HG02884 (cell line): ENCODE data around the gene FGF12.
A peak's percentile ranks its signal among the peaks of the same experiment; 100 is the strongest.

ENCODE experiments used
- ATAC-seq: cut with Tn5 transposase; IDR thresholded peaks from one replicate; pipeline ENCODE4 v1.9.1; 2021; ENCODE audit warnings: mild to moderate bottlenecking, moderate library complexity; ENCODE audit not compliant: unreplicated experiment

The FGF12 gene

DNA sequence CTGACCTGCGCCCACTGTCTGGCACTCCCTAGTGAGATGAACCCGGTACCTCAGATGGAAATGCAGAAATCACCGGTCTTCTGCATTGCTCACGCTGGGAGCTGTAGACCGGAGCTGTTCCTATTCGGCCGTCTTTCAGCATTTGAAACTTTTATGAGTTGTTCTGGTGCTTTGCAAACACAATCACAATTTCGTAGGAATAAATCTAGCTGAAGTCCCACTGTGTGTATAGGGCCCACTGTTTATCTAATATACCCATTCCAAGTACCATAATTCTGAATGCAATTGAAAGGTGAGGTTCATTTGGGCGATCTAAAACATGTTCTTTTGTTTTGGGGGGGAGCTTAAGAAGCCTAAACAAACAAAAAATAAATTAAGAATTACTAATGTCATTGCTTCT is 572.1 kb downstream of the FGF12 start:
- ATAC-seq: no peak

DNA sequence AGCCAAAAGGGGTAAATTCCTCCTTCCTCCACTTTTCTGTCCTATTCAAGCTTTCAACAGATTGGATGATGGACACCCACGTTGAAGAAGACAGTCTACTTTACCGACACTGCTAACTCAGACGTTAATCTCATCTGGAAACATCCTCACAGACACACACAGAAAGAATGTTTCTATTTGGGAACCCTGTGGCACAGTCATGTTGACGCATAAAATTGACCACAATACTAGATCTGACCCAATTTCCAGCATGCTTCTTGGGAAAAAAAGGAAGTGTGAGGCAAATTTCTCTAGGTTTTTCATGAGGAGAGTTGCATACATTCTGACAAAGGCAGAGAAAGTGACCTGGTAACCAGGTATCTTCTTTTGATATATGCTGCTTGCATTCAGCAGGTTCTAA is 594.1 kb downstream of the FGF12 start:
- ATAC-seq: no peak

DNA sequence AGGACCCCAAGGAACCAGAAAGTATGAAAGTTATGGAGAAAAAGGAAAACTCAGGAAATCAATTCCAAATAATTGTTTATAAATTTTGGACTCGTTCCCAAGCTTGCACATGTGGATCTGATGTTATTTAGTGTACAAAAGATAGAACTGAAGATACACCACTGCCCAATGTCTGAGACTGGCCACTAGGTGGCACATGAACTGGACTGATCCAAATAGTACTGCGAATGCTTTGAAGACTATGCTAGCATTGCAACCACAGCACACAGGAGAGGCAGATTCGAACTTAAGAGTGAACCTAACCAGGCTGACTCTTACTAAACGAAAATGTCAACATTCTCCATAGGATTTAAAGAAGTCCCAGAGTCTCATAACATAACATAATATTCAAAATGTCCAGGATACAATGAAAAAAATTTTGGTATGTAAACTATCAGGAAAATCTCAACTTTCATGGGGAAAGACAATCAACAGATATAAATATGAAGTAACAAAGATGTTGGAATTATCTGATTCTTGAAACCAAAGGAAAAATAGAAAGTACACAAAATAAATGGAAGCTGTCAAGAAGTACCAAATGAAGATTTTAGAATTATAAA is 596.7 kb downstream of the FGF12 start:
- peak; percentile 91 for ATAC-seq

DNA sequence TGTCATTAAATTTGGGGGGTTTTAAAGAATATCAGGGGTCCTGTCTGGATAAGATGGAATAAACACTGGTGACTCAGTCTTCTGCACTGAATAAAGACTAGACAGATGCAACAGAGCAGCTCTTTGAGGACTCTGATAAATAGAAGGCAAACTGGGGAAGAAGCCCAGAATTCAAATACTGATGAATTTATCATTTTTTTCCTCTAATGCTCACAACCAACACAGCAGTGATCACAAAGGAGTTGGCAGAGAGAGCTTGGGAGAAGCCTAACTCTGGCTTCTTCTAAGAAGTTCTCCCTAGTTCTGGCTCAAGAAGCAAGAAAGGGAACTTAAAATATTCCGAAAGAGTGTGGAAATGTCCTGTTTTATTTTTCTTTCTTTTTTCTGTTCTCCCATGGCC is 597.8 kb downstream of the FGF12 start:
- no peak for ATAC-seq

DNA sequence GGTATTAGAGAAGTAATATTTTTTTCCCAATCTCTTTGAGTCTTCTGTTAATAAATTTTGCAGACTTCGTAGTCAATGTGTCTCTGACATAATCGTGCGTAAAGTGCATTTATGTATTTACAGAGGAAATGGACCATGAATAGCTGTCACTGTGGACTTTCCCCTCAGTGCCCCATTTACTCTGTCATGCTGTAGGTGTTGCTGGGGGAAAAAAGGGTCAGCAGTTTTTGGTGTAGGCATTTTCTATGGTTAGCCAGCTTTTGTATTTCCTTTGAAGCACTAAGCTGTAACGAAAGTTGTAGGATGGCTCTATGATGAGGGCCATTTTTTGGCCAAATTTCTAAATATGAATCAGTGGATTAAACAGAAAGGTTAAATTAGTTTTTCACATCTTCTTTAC is 598.4 kb downstream of the FGF12 start:
- peak; percentile 38 for ATAC-seq

DNA sequence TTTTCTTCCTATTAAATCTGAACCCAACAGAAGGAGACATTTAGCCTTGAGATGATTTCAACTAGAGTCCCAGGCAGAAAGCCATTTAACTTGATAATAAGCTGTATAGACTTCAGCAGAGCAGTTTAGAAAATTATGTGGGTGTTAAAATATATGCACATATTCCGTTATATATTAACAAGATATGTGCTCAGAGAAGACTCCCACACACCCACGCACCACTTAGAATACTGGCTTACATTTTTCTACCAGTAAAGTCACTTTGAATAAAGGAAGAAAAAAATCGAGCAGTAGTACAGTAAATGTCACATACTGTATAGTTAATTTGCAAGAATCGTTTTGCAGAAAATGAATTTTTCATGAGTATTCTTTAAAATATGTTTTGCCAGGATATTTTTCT is 599.3 kb downstream of the FGF12 start:
- no peak for ATAC-seq

DNA sequence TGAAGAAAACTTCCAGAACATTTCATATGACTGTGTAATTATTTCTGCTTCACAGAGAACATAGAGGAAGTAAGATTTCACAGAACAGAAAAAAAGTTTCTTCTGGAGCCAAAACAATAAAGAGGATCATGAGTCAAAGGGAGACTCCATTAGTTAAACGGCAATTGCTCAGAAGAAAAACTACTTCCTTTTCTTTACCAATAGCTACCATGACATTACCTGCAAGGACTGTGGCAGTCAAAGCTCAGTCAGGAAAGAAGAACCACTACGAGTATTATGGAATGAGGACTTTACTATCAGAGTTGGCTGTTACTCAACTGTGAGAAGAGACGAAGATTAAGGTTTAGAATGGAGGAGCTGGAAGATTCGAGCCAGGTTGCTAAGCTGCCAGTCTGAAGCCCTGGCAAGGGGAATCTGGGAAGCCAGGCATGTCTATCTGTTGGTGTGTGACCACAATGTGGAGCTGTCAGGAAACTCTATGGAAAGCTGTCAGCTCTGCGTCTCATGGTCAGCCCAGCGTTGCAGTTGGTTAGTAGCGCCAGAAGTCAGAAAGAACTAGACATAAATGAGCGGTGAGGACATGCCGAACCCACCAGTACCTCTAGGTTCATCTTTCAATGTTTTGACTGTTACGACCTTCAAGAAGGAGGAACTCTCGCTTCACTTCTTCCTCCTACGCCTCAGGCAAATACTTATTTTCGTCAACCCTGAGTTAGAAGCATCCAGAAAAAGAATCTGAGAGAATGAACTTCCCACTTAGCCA is 604.3 kb downstream of the FGF12 start:
- ATAC-seq: peak; percentile 91

DNA sequence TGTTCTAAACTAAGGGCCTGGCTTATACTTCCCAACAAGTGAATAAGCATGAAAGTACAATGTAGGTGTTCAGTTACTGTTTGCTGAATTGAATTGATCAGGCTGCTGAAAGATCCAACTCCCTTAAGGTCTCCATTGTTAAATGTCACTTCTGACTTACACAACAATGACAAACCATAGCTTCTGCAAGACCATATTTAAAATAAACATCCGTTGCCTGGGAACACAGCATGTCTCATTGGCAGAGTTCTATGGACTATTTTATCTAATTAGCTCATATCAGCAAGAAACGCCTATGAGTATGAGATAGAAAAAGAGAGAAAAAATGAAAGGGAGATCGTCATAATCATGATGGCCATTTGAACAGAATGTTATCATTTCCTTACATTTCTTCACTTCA is 605.4 kb downstream of the FGF12 start:
- ATAC-seq: no peak

DNA sequence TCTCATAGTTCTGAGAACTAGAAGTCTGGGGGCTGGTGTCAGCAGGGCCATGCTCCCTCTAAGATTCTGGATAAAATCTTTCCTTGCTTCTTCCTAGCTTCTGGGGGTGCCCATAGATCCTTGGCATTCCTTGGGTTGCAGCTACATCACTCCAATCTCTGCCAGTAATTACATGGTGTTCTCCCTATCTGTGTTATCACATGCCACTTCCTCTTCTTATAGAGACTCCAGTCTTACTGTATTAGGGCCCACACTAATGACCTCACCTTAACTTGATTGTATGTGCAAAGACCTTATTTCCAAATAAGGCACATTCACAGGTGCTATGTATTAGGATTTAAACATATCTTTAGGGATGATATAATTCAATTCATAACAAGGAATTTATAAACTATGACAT is 618.5 kb downstream of the FGF12 start:
- ATAC-seq: no peak

DNA sequence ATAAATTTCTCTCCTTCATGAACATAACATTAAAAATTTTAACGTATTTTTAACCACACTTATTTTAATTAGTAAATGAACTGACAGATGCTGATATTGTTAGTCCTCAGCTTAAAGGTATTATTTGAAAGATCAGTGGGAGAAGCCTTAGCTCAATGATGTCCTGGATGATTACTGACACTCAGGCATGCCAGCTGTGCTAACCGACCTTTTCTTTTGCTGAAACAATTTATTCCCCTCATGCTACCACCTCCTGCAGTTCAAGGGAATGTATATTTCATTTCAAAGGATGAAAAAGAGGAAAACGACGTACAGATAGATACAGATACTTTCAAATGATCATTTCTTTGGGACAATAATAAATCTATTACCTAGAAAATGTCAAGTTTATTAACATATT is 620.8 kb downstream of the FGF12 start:
- no peak for ATAC-seq

DNA sequence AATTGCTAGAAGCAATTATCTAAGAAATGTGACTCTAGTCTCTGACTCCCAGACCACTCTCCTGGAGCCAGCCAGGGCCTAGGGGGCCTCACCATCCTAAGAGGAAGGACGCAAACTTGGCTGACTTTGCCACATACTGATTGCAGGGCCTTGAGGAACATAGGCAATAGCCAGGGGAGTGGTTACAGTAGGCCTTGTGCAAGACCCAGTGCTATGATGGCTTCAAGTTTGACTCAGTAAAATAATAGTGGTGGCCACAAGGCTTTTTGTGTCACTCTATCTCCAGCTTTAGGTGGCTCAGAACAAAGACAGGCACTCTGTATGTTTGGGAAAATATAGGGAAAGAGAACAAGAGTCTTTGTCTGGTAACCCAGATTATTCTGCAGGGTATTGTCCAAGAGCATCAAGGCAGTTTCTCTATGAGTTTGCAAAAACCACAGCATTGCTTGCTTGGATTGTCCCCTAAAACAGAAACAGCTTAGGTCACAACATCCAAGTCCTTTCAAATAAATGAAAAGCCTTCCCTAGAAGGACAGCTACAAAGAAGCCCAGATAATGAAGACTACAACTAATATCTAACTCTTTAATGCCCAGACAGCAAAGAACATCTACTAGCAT is 634.8 kb downstream of the FGF12 start:
- ATAC-seq: peak; percentile 66

DNA sequence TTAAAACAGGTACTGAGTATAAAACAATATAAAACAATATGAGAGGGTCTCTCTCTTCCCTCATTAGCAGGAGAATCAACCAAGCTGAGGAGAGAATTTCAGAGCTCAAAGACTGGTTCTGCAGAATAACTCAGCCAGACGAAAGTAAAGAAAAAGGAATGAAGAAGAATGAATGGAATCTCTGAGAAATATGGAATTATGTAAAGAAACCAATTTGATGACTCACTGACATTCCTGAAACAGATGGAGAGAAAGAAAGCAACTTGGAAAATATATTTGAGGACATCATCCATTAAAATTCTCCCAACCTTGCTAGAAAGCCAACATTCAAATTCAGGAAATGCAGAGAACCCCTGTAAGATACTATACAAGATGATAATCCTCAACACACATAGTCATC is 635.5 kb downstream of the FGF12 start:
- no peak for ATAC-seq

DNA sequence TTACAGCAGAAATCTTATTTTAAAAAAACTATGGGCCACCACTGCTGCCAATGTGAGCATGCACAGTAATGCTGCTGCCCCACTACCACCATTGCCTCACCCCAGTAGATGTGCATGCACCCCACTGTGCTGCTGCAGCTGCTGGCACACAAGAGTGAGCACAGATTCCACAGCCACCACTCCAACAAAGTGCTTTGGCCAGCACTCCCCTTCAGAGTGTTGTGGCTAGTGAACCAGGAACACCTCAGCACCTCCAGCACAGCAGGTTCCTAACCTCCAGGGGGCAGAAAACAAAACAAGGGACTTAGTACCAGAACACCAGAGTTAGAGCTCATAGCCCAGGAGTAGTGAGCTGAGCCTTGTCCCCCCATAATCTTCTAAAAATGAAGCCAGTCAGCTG is 636.8 kb downstream of the FGF12 start:
- ATAC-seq: peak; percentile 51
